Mucosa of descending colon (tissue), 3 donors: Measurements from ENCODE around the gene JAG2. TPM values are rescaled to one million over a fixed set of nuclear protein-coding genes. Genes with fewer than 3 reads are reported as not detected.

ENCODE experiments used
- ATAC-seq: fragments of 200-7000 bp; cut with Tn5 transposase; one replicate; pipeline ENCODE4 v1.9.1; 2020; ENCODE audit warnings: mild to moderate bottlenecking, moderate library complexity
- DNase-seq, 3 donors: peaks; one replicate each; pipeline ENCODE4 v3.0.0-alpha.2; 2020
- H3K36me3 ChIP-seq: fragments of 200-600 bp; one replicate; pipeline ENCODE4 v1.8.0; 2021; ENCODE audit warnings: low read depth, mild to moderate bottlenecking
- H3K4me1 ChIP-seq: fragments of 200-600 bp; one replicate; pipeline ENCODE4 v1.8.0; 2021; ENCODE audit warnings: low read depth, mild to moderate bottlenecking
- H3K4me3 ChIP-seq: fragments of 200-600 bp; one replicate; pipeline ENCODE4 v1.8.0; 2021; ENCODE audit warnings: mild to moderate bottlenecking
- H3K9me3 ChIP-seq: fragments of 200-600 bp; one replicate; pipeline ENCODE4 v1.8.0; 2021; ENCODE audit warnings: mild to moderate bottlenecking
- intact Hi-C, 2 donors: fragments of 100-400 bp; cut with DNase I in 1 of 2; cut with micrococcal nuclease in 1 of 2; formaldehyde crosslinking; loops; one replicate each; pipeline versions ENCODE4 v1.11.0 to v1.11.1; 2022; cut with DNase I, micrococcal nuclease
- total RNA-seq, 3 donors: library from RNA; stranded (reverse); fragmentation: NEBNext Ultra II Directional in 2 of 3; extraction: Animal tissue kit (Norgen Biotek cat#: 25700) in 2 of 3; gene quantifications; one replicate each; pipeline versions ENCODE4 v1.2.1 to v1.2.4, GENCODE V29; 2021 to 2023
- TF ChIP-seq, protein P1 (sequence below): fragments of 200-600 bp; IDR thresholded peaks from one replicate; pipeline ENCODE4 v1.8.0; 2022; ENCODE audit warnings: antibody characterized with exemption, mild to moderate bottlenecking
- donor health status: DM: no; HTN: no; CAD: no; lungs with moderate emphysema.
- donor health status: DM: no; HTN: no; CAD: no.
- donor health status: DM: no; HTN: yes; CAD: no.

The JAG2 gene
- total RNA-seq, 3 donors from 2014 or later, result 5.6 to 8.2 (median 5.7) TPM

DNA sequence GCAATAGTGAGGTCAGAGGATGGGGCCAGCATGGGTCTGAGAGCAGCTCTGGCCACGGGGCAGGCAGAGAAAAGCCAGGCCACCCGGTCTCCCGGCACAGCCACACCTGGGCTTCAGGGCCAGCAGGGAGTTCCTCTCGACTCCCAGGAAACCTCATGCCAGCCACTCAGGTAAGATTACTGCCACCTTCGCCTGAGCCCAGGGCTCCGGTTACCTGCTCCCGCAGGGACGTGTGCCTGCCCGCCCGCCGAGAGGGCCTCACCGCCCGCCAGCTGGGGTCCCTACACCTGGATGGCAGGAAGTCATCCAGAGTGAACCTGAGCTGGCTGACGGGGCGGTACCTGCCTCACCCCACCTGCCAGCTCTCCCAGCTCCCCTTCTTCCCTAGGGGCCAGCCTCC lies 7.3 kb downstream of the JAG2 start:
- H3K4me1 ChIP-seq, result no peaks in the 10 kb centered on the region
- no peaks in the 10 kb centered on the region for H3K36me3 ChIP-seq
- TF ChIP-seq, protein P1, sequence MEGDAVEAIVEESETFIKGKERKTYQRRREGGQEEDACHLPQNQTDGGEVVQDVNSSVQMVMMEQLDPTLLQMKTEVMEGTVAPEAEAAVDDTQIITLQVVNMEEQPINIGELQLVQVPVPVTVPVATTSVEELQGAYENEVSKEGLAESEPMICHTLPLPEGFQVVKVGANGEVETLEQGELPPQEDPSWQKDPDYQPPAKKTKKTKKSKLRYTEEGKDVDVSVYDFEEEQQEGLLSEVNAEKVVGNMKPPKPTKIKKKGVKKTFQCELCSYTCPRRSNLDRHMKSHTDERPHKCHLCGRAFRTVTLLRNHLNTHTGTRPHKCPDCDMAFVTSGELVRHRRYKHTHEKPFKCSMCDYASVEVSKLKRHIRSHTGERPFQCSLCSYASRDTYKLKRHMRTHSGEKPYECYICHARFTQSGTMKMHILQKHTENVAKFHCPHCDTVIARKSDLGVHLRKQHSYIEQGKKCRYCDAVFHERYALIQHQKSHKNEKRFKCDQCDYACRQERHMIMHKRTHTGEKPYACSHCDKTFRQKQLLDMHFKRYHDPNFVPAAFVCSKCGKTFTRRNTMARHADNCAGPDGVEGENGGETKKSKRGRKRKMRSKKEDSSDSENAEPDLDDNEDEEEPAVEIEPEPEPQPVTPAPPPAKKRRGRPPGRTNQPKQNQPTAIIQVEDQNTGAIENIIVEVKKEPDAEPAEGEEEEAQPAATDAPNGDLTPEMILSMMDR, result no peak
- DNase-seq, result no peak
- H3K9me3 ChIP-seq, result no peaks in the 10 kb centered on the region
- no peak overlapping the region for H3K4me3 ChIP-seq
- no peak for ATAC-seq
- intact Hi-C loops, result loop anchor here in 1 of 2 donors (10.0 kb wide), 1 partner anchor 67 kb away; no protein-coding TSS in a partner anchor

DNA sequence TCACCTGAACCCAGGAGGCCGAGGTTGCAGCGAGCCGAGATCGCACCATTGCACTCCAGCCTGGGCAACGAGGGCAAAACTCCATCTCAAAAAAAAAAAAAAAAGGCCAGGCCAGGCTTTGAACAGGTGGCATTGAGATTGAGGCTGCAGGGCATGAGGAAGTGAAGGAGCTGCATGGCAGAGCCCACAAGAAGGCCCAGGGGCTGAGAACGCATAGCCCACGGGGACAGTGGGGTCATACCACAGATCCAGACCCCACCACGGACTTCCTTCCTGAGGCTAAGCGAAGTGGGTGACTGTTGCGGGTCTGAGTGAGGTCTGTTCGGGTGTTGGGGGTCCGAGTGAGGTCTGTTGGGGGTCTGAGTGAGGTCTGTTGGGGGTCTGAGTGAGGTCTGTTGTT lies 7.8 kb downstream of the JAG2 start:
- Histone ChIP-seq H3K4me1 (no peaks in the 10 kb centered on the region), H3K4me3 (no peak overlapping the region), H3K9me3 (no peaks in the 10 kb centered on the region), H3K36me3 (no peaks in the 10 kb centered on the region)
- TF ChIP-seq, protein P1, result no peak
- intact Hi-C loops, result loop anchor here in 1 of 2 donors (10.0 kb wide), 1 partner anchor 66 kb away; no protein-coding TSS in a partner anchor
- DNase-seq (no peak), ATAC-seq (no peak)

DNA sequence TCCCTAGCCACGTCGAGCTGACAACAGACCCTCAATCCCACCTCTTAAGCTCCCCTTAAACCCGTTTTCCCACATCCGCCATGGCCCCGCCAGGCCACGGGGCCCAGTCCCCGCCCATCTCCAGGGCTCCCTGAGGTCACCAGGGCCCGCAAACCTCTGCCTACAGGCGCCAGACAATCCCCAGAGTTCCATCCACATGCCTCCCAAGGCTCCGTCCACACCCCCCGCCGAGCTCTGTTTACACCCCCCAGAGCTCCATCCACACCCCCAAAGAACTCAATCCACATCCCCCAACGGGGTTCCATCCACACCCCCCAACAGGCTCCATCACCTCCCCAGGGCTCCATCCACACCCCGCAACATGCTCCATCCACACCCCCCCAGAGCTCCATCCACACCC lies 9.2 kb downstream of the JAG2 start:
- H3K4me1 ChIP-seq, result no peaks in the 10 kb centered on the region
- DNase-seq, result no peak
- H3K9me3 ChIP-seq, result no peaks in the 10 kb centered on the region
- intact Hi-C loops, result no loop called here
- no peaks in the 10 kb centered on the region for H3K36me3 ChIP-seq
- ATAC-seq, result no peak
- TF ChIP-seq, protein P1, result no peak
- H3K4me3 ChIP-seq, result no peak overlapping the region

DNA sequence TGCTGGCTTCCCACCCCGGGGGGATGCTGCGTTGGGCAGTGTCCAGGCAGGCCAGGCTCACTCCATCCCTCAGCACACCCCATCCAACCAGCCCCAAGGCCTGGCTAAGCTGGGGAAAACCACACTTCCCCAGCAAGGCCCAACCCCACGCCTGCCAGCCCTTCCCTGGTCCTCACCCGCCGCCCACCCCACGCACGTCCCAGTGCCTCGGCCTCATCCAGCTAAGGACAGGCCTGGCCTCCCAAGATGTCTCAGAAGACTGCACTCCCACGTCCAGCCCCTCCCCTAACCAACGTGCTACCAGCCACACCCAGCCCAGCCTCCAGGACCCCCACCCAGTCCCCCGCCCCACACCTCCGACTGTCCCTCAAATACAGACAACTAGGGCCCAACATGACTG lies 9.8 kb downstream of the JAG2 start:
- no peak overlapping the region for H3K4me3 ChIP-seq
- no peaks in the 10 kb centered on the region for H3K36me3 ChIP-seq
- H3K4me1 ChIP-seq, result no peaks in the 10 kb centered on the region
- TF ChIP-seq, protein P1, result no peak
- DNase-seq (no peak), ATAC-seq (no peak)
- intact Hi-C loops, result no loop called here
- H3K9me3 ChIP-seq, result no peaks in the 10 kb centered on the region

DNA sequence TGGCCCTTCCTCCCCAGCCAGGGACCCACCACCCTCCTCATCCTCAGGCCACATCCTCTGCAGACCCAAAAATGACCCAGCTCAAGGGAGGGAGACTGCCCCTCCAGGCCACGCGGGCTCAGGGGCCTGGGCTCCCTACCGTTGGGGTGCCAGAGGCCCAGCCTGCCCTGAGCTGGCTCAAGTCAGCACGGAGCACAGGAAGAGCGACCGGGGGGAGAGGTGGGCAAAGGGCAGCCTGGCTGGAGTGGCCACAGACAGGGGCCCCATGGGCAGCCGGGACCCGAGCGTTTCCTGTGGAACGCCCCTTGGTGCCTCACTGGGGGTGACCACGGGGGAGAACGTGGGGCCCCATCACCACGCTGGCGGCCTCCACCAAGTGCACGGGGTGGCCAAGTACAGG lies 10.7 kb downstream of the JAG2 start:
- no peaks in the 10 kb centered on the region for H3K36me3 ChIP-seq
- no peaks in the 10 kb centered on the region for H3K4me1 ChIP-seq
- intact Hi-C loops, result no loop called here
- no peak for ATAC-seq
- no peak overlapping the region for H3K4me3 ChIP-seq
- TF ChIP-seq, protein P1, result no peak
- no peak for DNase-seq
- H3K9me3 ChIP-seq, result no peaks in the 10 kb centered on the region
